ENCODE data around the gene CLSTN2. TPM values are rescaled to one million over a fixed set of nuclear protein-coding genes. Genes with fewer than 3 reads are reported as not detected.

The CLSTN2 gene
- total RNA-seq, 2 donors from 2014 or later: 3.5 to 60.3 TPM

- H3K4me3 ChIP-seq: no peak overlapping the region
- no peaks in the 10 kb centered on the region for H3K9me3 ChIP-seq
- TF ChIP-seq, protein P1, sequence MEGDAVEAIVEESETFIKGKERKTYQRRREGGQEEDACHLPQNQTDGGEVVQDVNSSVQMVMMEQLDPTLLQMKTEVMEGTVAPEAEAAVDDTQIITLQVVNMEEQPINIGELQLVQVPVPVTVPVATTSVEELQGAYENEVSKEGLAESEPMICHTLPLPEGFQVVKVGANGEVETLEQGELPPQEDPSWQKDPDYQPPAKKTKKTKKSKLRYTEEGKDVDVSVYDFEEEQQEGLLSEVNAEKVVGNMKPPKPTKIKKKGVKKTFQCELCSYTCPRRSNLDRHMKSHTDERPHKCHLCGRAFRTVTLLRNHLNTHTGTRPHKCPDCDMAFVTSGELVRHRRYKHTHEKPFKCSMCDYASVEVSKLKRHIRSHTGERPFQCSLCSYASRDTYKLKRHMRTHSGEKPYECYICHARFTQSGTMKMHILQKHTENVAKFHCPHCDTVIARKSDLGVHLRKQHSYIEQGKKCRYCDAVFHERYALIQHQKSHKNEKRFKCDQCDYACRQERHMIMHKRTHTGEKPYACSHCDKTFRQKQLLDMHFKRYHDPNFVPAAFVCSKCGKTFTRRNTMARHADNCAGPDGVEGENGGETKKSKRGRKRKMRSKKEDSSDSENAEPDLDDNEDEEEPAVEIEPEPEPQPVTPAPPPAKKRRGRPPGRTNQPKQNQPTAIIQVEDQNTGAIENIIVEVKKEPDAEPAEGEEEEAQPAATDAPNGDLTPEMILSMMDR (IDR thresholded peaks at IDR 0.05): no peak
- TF ChIP-seq POLR2AphosphoS5 (IDR thresholded peaks at IDR 0.05) (no peak), POLR2A (IDR thresholded peaks at IDR 0.05) (no peak)
- H3K4me1 ChIP-seq (replicated peaks): no peaks in the 10 kb centered on the region
- 75% methylated on average over 4 of the region's 4 CpGs for WGBS
- intact Hi-C loops (cut with DNase I): no loop called here
- H3K27ac ChIP-seq: no peak overlapping the region
- no peaks in the 10 kb centered on the region for H3K27me3 ChIP-seq (replicated peaks; ENCODE audit: insufficient read depth)
- H3K36me3 ChIP-seq: no peaks in the 10 kb centered on the region
- DNase-seq (ENCODE audit: low spot score): no peak
Observed at GRCh38 chr3:139957844-139958243, 22.9 kb downstream of the CLSTN2 start.

GRCh38 chr3:139969386-139969785, 34.4 kb downstream of the CLSTN2 start:
- H3K27ac ChIP-seq: no peak overlapping the region
- 96% methylated on average over 1 of the region's 1 CpG for WGBS

DNA sequence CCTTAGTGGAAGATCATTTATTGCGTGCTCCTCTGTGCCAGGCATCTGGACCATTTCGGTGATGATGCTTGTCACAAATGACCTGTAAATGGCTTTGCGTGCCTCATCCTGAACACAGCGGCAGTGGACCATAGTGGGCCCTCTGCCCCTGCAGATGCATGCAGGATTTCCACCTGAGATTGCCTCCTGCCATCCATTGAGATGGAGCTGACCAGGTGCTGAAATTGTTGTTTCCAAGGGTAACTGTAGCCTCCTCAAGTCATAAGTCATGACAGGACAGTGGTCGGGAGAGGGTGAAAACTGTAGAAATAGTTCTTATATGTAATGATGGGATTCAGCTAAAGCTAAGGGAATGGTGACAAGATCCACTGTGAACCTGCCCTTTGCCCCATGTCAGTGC, 35.5 kb downstream of the CLSTN2 start:
- Histone ChIP-seq H3K27me3 (replicated peaks; ENCODE audit: insufficient read depth) (no peaks in the 10 kb centered on the region), H3K27ac (no peak overlapping the region), H3K36me3 (no peaks in the 10 kb centered on the region), H3K4me3 (no peak overlapping the region), H3K9me3 (no peaks in the 10 kb centered on the region), H3K4me1 (replicated peaks) (no peaks in the 10 kb centered on the region)
- intact Hi-C loops (cut with DNase I): no loop called here
- DNase-seq (ENCODE audit: low spot score): no peak
- TF ChIP-seq, protein P1 (IDR thresholded peaks at IDR 0.05): no peak
- no peak for TF ChIP-seq POLR2AphosphoS5 (IDR thresholded peaks at IDR 0.05)
- 87% methylated on average over 5 of the region's 5 CpGs for WGBS

More at GRCh38 chr3:139969386-139969785, 34.4 kb downstream of the CLSTN2 start:
- H3K27me3 ChIP-seq (replicated peaks; ENCODE audit: insufficient read depth): no peaks in the 10 kb centered on the region
- H3K36me3 ChIP-seq: no peaks in the 10 kb centered on the region
- DNase-seq (ENCODE audit: low spot score): no peak
- H3K4me1 ChIP-seq (replicated peaks): no peaks in the 10 kb centered on the region
- no peak for TF ChIP-seq POLR2AphosphoS5 (IDR thresholded peaks at IDR 0.05)
- TF ChIP-seq, protein P1 (IDR thresholded peaks at IDR 0.05): no peak
- no peaks in the 10 kb centered on the region for H3K9me3 ChIP-seq
- no peak overlapping the region for H3K4me3 ChIP-seq
- intact Hi-C loops (cut with DNase I): no loop called here

DNA sequence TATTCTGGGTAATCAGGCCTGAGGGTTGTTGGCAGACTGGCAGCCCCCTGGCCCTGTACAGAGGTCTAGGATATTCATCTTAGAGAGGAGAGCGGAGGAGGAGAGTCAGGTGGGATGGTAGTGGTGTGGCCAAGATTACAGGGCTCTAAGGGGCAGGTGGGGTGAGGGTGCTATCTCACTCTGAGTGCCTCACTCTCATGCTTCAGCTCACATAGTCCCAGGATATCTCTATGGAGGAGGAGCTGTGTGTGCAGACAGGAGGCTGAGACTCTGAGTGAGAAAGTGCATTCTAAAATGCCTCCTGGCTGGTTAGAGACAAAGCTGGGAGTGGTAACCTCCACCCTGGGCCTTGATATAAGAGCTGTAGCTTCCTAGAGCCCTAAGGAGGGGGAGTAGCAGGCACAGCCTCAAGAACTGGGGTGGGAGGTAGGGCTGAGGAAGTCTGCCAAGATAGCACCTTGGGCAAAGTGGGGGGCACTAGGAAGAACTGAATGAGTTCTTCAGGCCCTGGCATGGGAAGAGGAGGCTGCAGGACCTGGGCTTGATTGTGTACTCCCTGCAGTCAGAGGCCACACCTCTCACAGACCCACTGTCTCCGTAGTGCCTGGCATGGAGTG, 39.9 kb downstream of the CLSTN2 start:
- no peaks in the 10 kb centered on the region for H3K36me3 ChIP-seq
- intact Hi-C loops (cut with DNase I): no loop called here
- DNase-seq (ENCODE audit: low spot score): no peak
- 88% methylated on average over 2 of the region's 2 CpGs for WGBS
- H3K27me3 ChIP-seq (replicated peaks; ENCODE audit: insufficient read depth): no peaks in the 10 kb centered on the region
- H3K9me3 ChIP-seq: no peaks in the 10 kb centered on the region
- no peak overlapping the region for H3K4me3 ChIP-seq
- no peak for TF ChIP-seq POLR2AphosphoS5 (IDR thresholded peaks at IDR 0.05)
- TF ChIP-seq, protein P1 (IDR thresholded peaks at IDR 0.05): no peak
- TF ChIP-seq POLR2A (IDR thresholded peaks at IDR 0.05): no peak
- H3K4me1 ChIP-seq (replicated peaks): no peaks in the 10 kb centered on the region
- H3K27ac ChIP-seq: no peak overlapping the region

- Histone ChIP-seq H3K4me3 (no peak overlapping the region), H3K9me3 (no peaks in the 10 kb centered on the region), H3K27ac (no peak overlapping the region), H3K36me3 (no peaks in the 10 kb centered on the region), H3K27me3 (replicated peaks; ENCODE audit: insufficient read depth) (no peaks in the 10 kb centered on the region), H3K4me1 (replicated peaks) (no peaks in the 10 kb centered on the region)
- 75% methylated on average over 5 of the region's 5 CpGs for WGBS
- intact Hi-C loops (cut with DNase I): no loop called here
- DNase-seq (ENCODE audit: low spot score): no peak
- TF ChIP-seq, protein P1 (IDR thresholded peaks at IDR 0.05): no peak
- TF ChIP-seq POLR2A (IDR thresholded peaks at IDR 0.05) (no peak), POLR2AphosphoS5 (IDR thresholded peaks at IDR 0.05) (no peak)
Observed at GRCh38 chr3:139975594-139976365, 40.8 kb downstream of the CLSTN2 start.

All from prostate gland (tissue), 2 donors.